Measurements from ENCODE around the gene RHEX.

The RHEX gene

DNA sequence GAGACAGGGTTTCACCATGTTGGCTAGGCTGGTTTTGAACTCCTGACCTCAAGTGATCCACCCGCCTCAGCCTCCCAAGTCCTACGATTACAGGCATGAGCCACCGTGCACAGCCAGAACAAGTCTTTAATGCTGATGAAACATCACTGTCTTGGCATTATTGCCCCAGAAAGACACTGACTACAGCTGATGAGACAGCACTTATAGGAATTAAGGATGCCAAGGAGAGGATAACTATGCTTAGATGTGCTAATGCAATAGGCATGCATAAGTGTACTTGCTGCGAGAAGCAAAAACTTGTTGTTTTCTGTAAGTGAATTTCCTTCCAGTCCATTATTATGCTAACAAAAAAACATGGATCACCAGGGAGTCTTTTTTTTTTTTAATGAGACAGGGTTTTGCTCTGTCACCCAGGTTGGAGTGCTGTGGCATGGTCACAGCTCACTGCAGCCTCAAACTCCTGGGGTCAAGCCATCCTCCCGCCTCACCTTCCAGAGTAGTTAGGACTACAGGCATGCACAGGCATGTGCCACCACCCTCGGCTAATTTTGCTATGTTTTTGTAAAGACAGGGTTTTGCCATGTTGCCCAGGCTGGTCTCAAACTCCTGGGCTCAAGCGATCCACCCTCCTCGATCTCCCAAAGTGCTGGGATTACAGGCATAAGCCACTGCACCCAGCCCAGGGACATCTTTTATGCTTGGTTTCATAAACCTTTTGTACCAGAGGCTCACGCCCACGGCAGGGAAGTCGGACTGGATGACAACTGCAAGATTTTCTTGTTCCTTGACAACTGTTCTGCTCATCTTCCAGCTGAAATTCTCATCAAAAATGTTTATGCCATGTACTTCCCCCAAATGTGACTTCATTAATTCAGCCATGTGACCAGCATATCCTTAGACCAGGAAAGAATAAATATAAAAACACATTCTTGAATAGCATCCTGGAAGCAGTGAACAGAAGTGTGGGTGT lies 23.1 kb downstream of the RHEX start:
- POLR2A ChIA-PET = no interaction called here
- no peak for TF ChIP-seq CTCF (IDR thresholded peaks at IDR 0.05; ENCODE audit: control extremely low read depth, extremely low read depth, low read depth, missing control alignments)
- CTCF ChIA-PET = interaction anchor here (0.8 to 1.6 kb wide), 4 partner anchors 17 to 30 kb away, joined by 3 to 8 read pairs (median 4); no protein-coding TSS in a partner anchor
- no peak for DNase-seq (ENCODE audit: extremely low spot score)

DNA sequence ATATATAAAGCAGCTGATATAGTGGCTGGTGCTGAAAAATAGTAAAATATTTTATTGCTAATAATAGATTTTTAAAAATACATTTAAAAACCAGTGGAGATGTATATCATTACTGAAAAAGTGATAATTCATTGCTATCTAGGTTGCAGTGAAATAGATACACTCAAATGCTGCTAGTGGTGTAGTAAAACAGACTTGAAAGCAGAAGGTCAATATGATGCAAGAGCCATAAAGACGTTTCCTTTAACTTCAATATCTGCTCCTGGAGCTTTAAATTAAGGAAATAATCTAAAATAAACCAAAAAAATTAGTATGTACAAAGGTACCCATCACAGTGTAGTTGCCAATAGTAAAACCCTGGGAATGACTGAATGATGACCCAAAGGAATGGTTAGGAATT lies 26.2 kb downstream of the RHEX start:
- ChIA-PET CTCF (interaction anchor here (1.0 to 2.3 kb wide), 3 partner anchors 9 to 29 kb away, joined by 3 to 6 read pairs (median 3); no protein-coding TSS in a partner anchor), POLR2A (no interaction called here)
- DNase-seq (ENCODE audit: extremely low spot score) = no peak
- no peak for TF ChIP-seq CTCF (IDR thresholded peaks at IDR 0.05; ENCODE audit: control extremely low read depth, extremely low read depth, low read depth, missing control alignments)

DNA sequence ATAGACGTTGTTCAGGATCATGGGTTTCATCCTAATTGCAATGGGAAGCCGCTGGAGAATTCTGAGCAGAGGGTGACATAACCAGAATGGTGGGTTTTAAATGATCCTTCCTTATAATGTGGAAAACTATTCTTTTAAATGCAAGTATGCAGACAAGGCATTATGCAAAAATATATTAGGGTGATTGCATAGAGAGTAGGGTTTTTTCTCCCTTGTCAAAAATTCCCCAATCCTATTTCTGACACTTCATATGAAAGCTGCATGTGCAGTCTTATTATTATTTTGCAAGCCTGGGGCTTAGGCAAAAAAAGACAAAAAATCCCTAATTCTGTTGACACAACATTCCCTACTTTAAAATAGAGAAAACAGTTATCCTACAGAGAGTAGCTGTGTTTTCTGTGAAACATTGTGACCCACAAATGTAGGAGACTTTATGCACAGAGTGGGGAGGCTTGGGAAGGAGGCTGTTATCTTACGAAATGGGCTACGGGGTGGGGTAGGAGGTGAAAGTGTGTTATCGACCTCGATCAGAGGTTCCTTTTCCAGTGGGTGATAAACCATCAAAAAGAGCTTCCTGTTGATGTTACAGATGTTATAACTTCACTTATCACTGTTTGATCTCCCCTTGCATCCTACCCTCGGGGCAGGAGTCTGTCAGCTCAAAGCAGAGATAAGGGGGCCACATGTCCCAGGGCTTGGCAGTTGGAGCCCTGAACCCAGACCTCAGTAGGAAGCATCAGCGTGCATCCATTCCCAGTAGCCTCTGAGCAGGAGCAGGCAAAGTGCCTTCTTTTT lies 27.2 kb downstream of the RHEX start:
- no peak for DNase-seq (ENCODE audit: extremely low spot score)
- CTCF ChIA-PET = interaction anchor here (1.2 to 4.0 kb wide), 6 partner anchors 10 to 103 kb away, joined by 3 to 20 read pairs (median 8); no protein-coding TSS in a partner anchor
- POLR2A ChIA-PET = no interaction called here
- TF ChIP-seq CTCF (IDR thresholded peaks at IDR 0.05; ENCODE audit: control extremely low read depth, extremely low read depth, low read depth, missing control alignments) = no peak

- DNase-seq (ENCODE audit: extremely low spot score) = no peak
- CTCF ChIA-PET = interaction anchor here (0.7 to 4.0 kb wide), 9 partner anchors 11 to 104 kb away, joined by 3 to 20 read pairs (median 3); no protein-coding TSS in a partner anchor
- POLR2A ChIA-PET = no interaction called here
- TF ChIP-seq CTCF (IDR thresholded peaks at IDR 0.05; ENCODE audit: control extremely low read depth, extremely low read depth, low read depth, missing control alignments) = no peak
Measured at GRCh38 chr1:206081856-206082255, 28.9 kb downstream of the RHEX start.

DNA sequence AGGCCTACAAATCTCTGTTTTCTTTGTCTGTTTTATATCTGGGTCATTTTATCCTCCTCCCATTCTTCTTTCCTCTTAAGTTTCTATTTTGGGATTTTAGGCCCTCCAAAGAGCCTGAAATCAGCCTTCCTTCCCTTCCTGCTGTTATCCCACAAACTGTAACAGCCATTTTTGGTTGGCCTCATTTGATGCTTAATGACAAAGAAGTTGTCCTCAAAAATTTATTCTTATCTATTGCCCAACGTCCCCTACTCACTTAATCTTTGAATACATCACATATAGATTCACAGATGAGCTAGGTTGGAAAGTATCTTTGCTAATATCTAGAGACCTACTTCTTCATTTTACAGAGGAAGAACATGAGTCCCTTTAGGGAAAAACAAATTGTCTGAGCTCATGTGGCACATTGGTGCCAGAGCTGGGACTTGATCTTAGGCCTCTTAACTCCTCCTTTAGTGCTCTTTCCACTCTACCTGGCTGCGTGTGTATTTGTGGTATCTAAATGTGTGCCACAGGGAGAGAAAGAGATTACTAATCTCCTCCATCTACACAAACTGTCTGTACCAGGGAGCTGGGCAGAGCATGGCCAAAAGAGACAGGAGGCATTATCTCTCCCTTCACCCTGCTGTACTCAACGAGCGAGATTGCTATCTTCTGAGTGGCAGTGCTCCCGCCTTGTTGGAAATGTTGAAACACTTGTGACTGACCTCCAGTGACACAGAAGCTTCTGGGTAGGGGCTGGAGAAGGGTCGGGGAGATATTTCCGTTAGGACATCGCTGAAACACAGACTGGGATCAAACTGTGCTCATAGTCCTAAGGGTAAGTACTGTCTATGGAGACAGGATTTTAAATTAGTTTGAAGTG lies 30.1 kb downstream of the RHEX start:
- CTCF ChIA-PET = interaction anchor here (0.7 to 4.0 kb wide), 9 partner anchors 9 to 291 kb away, joined by 3 to 20 read pairs (median 3); no protein-coding TSS in a partner anchor
- DNase-seq (ENCODE audit: extremely low spot score) = no peak
- no peak for TF ChIP-seq CTCF (IDR thresholded peaks at IDR 0.05; ENCODE audit: control extremely low read depth, extremely low read depth, low read depth, missing control alignments)
- POLR2A ChIA-PET = no interaction called here
